Measurements from ENCODE around the gene GPBAR1.

GRCh38 chr2:218292048-218293014, 31.5 kb downstream of the GPBAR1 start, which contains the start of gene TMBIM1:
- TF ChIP-seq CTCF (IDR thresholded peaks at IDR 0.05; ENCODE audit: insufficient read depth, low read length) (peak; percentile 5), GABPA (IDR thresholded peaks at IDR 0.05; ENCODE audit: low read depth) (no peak), REST (IDR thresholded peaks at IDR 0.05; ENCODE audit: insufficient replicate concordance, low read depth) (no peak), POLR2AphosphoS5 (IDR thresholded peaks at IDR 0.05; ENCODE audit: low read depth) (0 out of 2 replicates have a peak, but pooled peaks have one; percentile 15), SPI1 (IDR thresholded peaks at IDR 0.05; ENCODE audit: borderline replicate concordance, low read depth) (no peak)

Data from HL-60 (cell line).